CD14-positive monocyte (primary cell): ENCODE measurements around the gene PTPRD. TPM values are rescaled to one million over a fixed set of nuclear protein-coding genes. Genes with fewer than 3 reads are reported as not detected.

Source experiments
- DNase-seq, 3 donors: peaks; one replicate each; pipeline ENCODE4 v3.0.0-alpha.2; 2011 to 2022
- H2AFZ ChIP-seq: 2 replicates; pipeline ENCODE4 v1.6.0; 2012; ENCODE audit warnings: mild to moderate bottlenecking, low read depth, low read length, inconsistent platforms; ENCODE audit not compliant: insufficient read depth, poor library complexity, severe bottlenecking
- H3K27ac ChIP-seq, 2 donors: 1 replicate in 1 of 2; 2 replicates in 1 of 2; pipeline ENCODE4 v1.5.1; 2012 to 2013; ENCODE audit warnings: low read length in 2 of 2, control low read depth in 1 of 2, inconsistent platforms in 1 of 2, low read depth in 1 of 2, mild to moderate bottlenecking in 1 of 2
- H3K27me3 ChIP-seq, 2 donors: one replicate each; pipeline versions ENCODE4 v1.6.0 to v1.6.1; 2011 to 2013; ENCODE audit warnings: low read length in 2 of 2; ENCODE audit not compliant: control insufficient read depth in 2 of 2, insufficient read depth in 2 of 2
- H3K36me3 ChIP-seq, 2 donors: replicated peaks in 1 of 2; 1 replicate in 1 of 2; 2 replicates in 1 of 2; pipeline versions ENCODE4 v1.5.1 to v1.6.1; 2012 to 2013; ENCODE audit warnings: low read length in 2 of 2, control low read depth in 1 of 2, inconsistent platforms in 1 of 2, mild to moderate bottlenecking in 1 of 2; ENCODE audit not compliant: insufficient read depth in 2 of 2, control insufficient read depth in 1 of 2
- H3K4me1 ChIP-seq, 2 donors: 1 replicate in 1 of 2; 2 replicates in 1 of 2; pipeline versions ENCODE4 v1.5.1 to v1.6.1; 2012 to 2013; ENCODE audit warnings: low read length in 2 of 2, control low read depth in 1 of 2, inconsistent platforms in 1 of 2, mild to moderate bottlenecking in 1 of 2, moderate library complexity in 1 of 2; ENCODE audit not compliant: insufficient read depth in 2 of 2, control insufficient read depth in 1 of 2
- H3K4me2 ChIP-seq: replicated peaks from 2 replicates; pipeline ENCODE3; 2012; ENCODE audit warnings: low read length, moderate library complexity, mild to moderate bottlenecking; ENCODE audit not compliant: poor library complexity, severe bottlenecking; ENCODE audit errors: extremely low read depth
- H3K4me3 ChIP-seq, 3 experiments: fragments of 200-600 bp in 1 of 3; sonication (generic) in 1 of 3; replicated peaks in 1 of 3; 1 replicate in 2 of 3; 2 replicates in 1 of 3; pipeline ENCODE4 v1.5.1; 2011 to 2013; ENCODE audit warnings: low read length in 3 of 3, mild to moderate bottlenecking in 3 of 3, control low read depth in 2 of 3, low read depth in 2 of 3, inconsistent platforms in 1 of 3, moderate library complexity in 1 of 3
- H3K79me2 ChIP-seq: 2 replicates; pipeline ENCODE4 v1.6.0; 2012; ENCODE audit warnings: mild to moderate bottlenecking, control low read depth, inconsistent platforms, low read length, moderate library complexity; ENCODE audit not compliant: insufficient read depth
- H3K9ac ChIP-seq: 2 replicates; pipeline ENCODE4 v1.6.0; 2017; ENCODE audit warnings: low read length, mild to moderate bottlenecking; ENCODE audit not compliant: insufficient read depth, poor library complexity, severe bottlenecking
- H3K9me3 ChIP-seq, 2 donors: replicated peaks in 1 of 2; 1 replicate in 1 of 2; 2 replicates in 1 of 2; pipeline versions ENCODE4 v1.5.1 to v1.6.1; 2012 to 2013; ENCODE audit warnings: low read length in 2 of 2, control low read depth in 1 of 2; ENCODE audit not compliant: control insufficient read depth in 1 of 2, insufficient read depth in 1 of 2
- H4K20me1 ChIP-seq: 2 replicates; pipeline ENCODE4 v1.6.0; 2012; ENCODE audit warnings: mild to moderate bottlenecking, low read length, control low read depth, moderate library complexity; ENCODE audit not compliant: insufficient read depth
- H3K27ac Mint-ChIP-seq, 7 donors: one replicate each; pipeline ENCODE4 v1.8.0; 2020; ENCODE audit warnings: mild to moderate bottlenecking in 7 of 7, mixed read lengths in 7 of 7, moderate library complexity in 6 of 7, inconsistent platforms in 2 of 7
- H3K27me3 Mint-ChIP-seq, 3 donors: one replicate each; pipeline ENCODE4 v1.8.0; 2021 to 2022; ENCODE audit warnings: low read depth in 3 of 3, mild to moderate bottlenecking in 3 of 3, mixed read lengths in 3 of 3, moderate library complexity in 3 of 3, inconsistent platforms in 1 of 3
- H3K36me3 Mint-ChIP-seq, 2 donors: one replicate each; pipeline ENCODE4 v1.8.0; 2020; ENCODE audit warnings: mixed read lengths in 2 of 2, inconsistent platforms in 1 of 2, mild to moderate bottlenecking in 1 of 2
- H3K4me1 Mint-ChIP-seq: one replicate; pipeline ENCODE4 v1.8.0; 2020; ENCODE audit warnings: mild to moderate bottlenecking, mixed read lengths
- H3K4me3 Mint-ChIP-seq, 2 donors: one replicate each; pipeline ENCODE4 v1.8.0; 2020; ENCODE audit warnings: mild to moderate bottlenecking in 2 of 2, mixed read lengths in 2 of 2, moderate library complexity in 1 of 2
- H3K9me3 Mint-ChIP-seq, 7 donors: one replicate each; pipeline ENCODE4 v1.8.0; 2020 to 2022; ENCODE audit warnings: mixed read lengths in 7 of 7, mild to moderate bottlenecking in 6 of 7, moderate library complexity in 6 of 7, inconsistent platforms in 2 of 7
- CTCF ChIP-seq: fragments of 200-600 bp; IDR thresholded peaks from one replicate; pipeline ENCODE4 v1.8.0; 2022; ENCODE audit warnings: antibody characterized with exemption, mild to moderate bottlenecking
- WGBS: methylation state at CpG from one replicate; pipeline ENCODE4 v1.1.5; 2013; ENCODE audit warnings: missing lambda C conversion rate; ENCODE audit not compliant: insufficient coverage; 5-methylcytosine and 5-hydroxymethylcytosine counted together
- intact Hi-C, 2 donors: fragments of 100-400 bp; cut with micrococcal nuclease; formaldehyde crosslinking; loops; one replicate each; pipeline versions ENCODE4 v1.15.0 to v1.15.1; 2023
- polyA plus RNA-seq, 3 donors: library from polyadenylated mRNA; depleted of rRNA in 1 of 3; unstranded in 2 of 3; stranded (reverse) in 1 of 3; fragments of 300-500 nt in 2 of 3; fragments of >200 nt in 1 of 3; fragmentation: Illumina TruSeq in 2 of 3; gene quantifications; 1 replicate in 2 of 3; 2 replicates in 1 of 3; pipeline ENCODE4 v1.2.3, GENCODE V29; 2012 to 2021

PTPRD gene
- polyA plus RNA-seq, 3 donors, result not detected

- H2AFZ ChIP-seq, result no peak overlapping the region
- no peaks in the 10 kb centered on the region for H3K36me3 ChIP-seq
- Mint-ChIP-seq H3K27me3 (peaks cover 10 to 12% (median 12%) of the 10 kb centered on the region in 3 donors), H3K9me3 (peaks cover 0 to 2% (median 0%) of the 10 kb centered on the region in 7 donors), H3K4me3 (no peak overlapping the region), H3K36me3 (no peaks in the 10 kb centered on the region), H3K4me1 (no peaks in the 10 kb centered on the region), H3K27ac (no peak overlapping the region)
- no peaks in the 10 kb centered on the region for H3K9me3 ChIP-seq
- H4K20me1 ChIP-seq, result no peaks in the 10 kb centered on the region
- 93% methylated on average over 2 of the region's 3 CpGs for WGBS
- no peaks in the 10 kb centered on the region for H3K4me1 ChIP-seq
- H3K27me3 ChIP-seq, result peaks cover 5 to 8% of the 10 kb centered on the region in 2 donors
- no peak for TF ChIP-seq CTCF
- no peak for DNase-seq
- H3K4me2 ChIP-seq, result no peak overlapping the region
- no peaks in the 10 kb centered on the region for H3K79me2 ChIP-seq
- no peak overlapping the region for H3K4me3 ChIP-seq
- no peak overlapping the region for H3K27ac ChIP-seq
- intact Hi-C loops, result no loop called here
- no peak overlapping the region for H3K9ac ChIP-seq
Measured at GRCh38 chr9:8864545-8864896, 1748.3 kb downstream of the PTPRD start.

- no peak for TF ChIP-seq CTCF
Measured at GRCh38 chr9:8863886-8864544, 1748.8 kb downstream of the PTPRD start.

More at GRCh38 chr9:8863886-8864544, 1748.8 kb downstream of the PTPRD start:
- no peak for DNase-seq
- Histone ChIP-seq H2AFZ (no peak overlapping the region), H3K9me3 (peaks cover 0 to 4% of the 10 kb centered on the region in 2 donors), H4K20me1 (no peaks in the 10 kb centered on the region), H3K79me2 (no peaks in the 10 kb centered on the region), H3K27ac (no peak overlapping the region), H3K4me1 (no peaks in the 10 kb centered on the region), H3K4me3 (no peak overlapping the region), H3K36me3 (no peaks in the 10 kb centered on the region), H3K4me2 (no peak overlapping the region), H3K27me3 (peaks cover 10 to 13% of the 10 kb centered on the region in 2 donors), H3K9ac (no peak overlapping the region)
- H3K27ac Mint-ChIP-seq, result no peak overlapping the region
- H3K4me3 Mint-ChIP-seq, result no peak overlapping the region
- no peaks in the 10 kb centered on the region for H3K4me1 Mint-ChIP-seq
- intact Hi-C loops, result no loop called here
- H3K9me3 Mint-ChIP-seq, result peaks cover 0 to 2% (median 0%) of the 10 kb centered on the region in 7 donors
- peaks cover 15 to 17% (median 17%) of the 10 kb centered on the region in 3 donors for H3K27me3 Mint-ChIP-seq
- no peaks in the 10 kb centered on the region for H3K36me3 Mint-ChIP-seq
- WGBS, result no CpG with 5 or more reads among the region's 5 CpGs
